Gastrocnemius medialis (tissue), 4 donors: Measurements from ENCODE around the gene TBC1D30.

Source experiments
- CTCF ChIP-seq, 5 experiments: fragments of 450-650 bp in 3 of 5; fragments of 200-600 bp in 2 of 5; sonication (generic) in 2 of 5; IDR thresholded peaks in 4 of 5; conservative IDR thresholded peaks in 1 of 5; 1 replicate in 4 of 5; 2 replicates in 1 of 5; pipeline ENCODE4 v1.5.1; 2016 to 2019; ENCODE audit warnings: antibody characterized with exemption in 5 of 5, mild to moderate bottlenecking in 3 of 5, moderate library complexity in 3 of 5
- POLR2A ChIP-seq, 2 donors: fragments of 450-650 bp; IDR thresholded peaks; one replicate each; pipeline ENCODE4 v1.6.1; 2017; ENCODE audit warnings: antibody characterized with exemption in 2 of 2, mild to moderate bottlenecking in 2 of 2, moderate library complexity in 2 of 2

- TF ChIP-seq POLR2A (IDR thresholded peaks at IDR 0.05) (no peak), CTCF (IDR thresholded peaks at IDR 0.05 in 4 of 5, conservative IDR thresholded peaks at IDR 0.05 in 1 of 5) (no peak)
Observed at GRCh38 chr12:64860446-64860998, 36.1 kb downstream of the TBC1D30 start.
